ENCODE data around the gene PGAP6.

Gene PGAP6

GRCh38 chr16:325375-326145, 56.2 kb downstream of the PGAP6 start:
- Histone ChIP-seq H4K20me1 (ENCODE audit: control insufficient read depth, insufficient read depth, low read depth, low read length) (peaks cover 21% of the 10 kb centered on the region), H3K4me1 (ENCODE audit: control insufficient read depth, low read length) (peaks cover 38% of the 10 kb centered on the region), H3K4me3 (ENCODE audit: low read length) (peak overlapping the region; percentile 71), H3K27ac (ENCODE audit: low read depth, low read length) (no peak overlapping the region; the same call in 1 of the 2 replicates), H3K79me2 (ENCODE audit: control insufficient read depth, low read length) (peaks cover 69% of the 10 kb centered on the region), H3K27me3 (ENCODE audit: control insufficient read depth, low read length) (no peaks in the 10 kb centered on the region), H3K4me2 (ENCODE audit: low read length) (peak overlapping the region; percentile 82), H3F3A (ENCODE audit: control insufficient read depth, insufficient read depth) (no peaks in the 10 kb centered on the region), H3K9me2 (replicated peaks; ENCODE audit: control insufficient read depth, low read length) (no peaks in the 10 kb centered on the region), H3K36me3 (ENCODE audit: control insufficient read depth, low read length) (no peaks in the 10 kb centered on the region), H3K9me3 (ENCODE audit: control insufficient read depth, insufficient read depth, low read length) (no peaks in the 10 kb centered on the region)
- TF ChIP-seq EZH2phosphoT487 (IDR thresholded peaks at IDR 0.05; ENCODE audit: borderline replicate concordance, low read length): no peak
- no peak for TF ChIP-seq CTCF (IDR thresholded peaks at IDR 0.05; ENCODE audit: low read depth, low read length, poor library complexity, severe bottlenecking)

- H3K27ac ChIP-seq (ENCODE audit: low read depth, low read length): peak overlapping the region; percentile 22
- peaks cover 17% of the 10 kb centered on the region for H4K20me1 ChIP-seq (ENCODE audit: control insufficient read depth, insufficient read depth, low read depth, low read length)
- peaks cover 38% of the 10 kb centered on the region for H3K4me1 ChIP-seq (ENCODE audit: control insufficient read depth, low read length)
- no peaks in the 10 kb centered on the region for H3K27me3 ChIP-seq (ENCODE audit: control insufficient read depth, low read length)
- peak overlapping the region; percentile 71 for H3K4me3 ChIP-seq (ENCODE audit: low read length)
- H3K79me2 ChIP-seq (ENCODE audit: control insufficient read depth, low read length): peaks cover 68% of the 10 kb centered on the region
- no peaks in the 10 kb centered on the region for H3K9me2 ChIP-seq (replicated peaks; ENCODE audit: control insufficient read depth, low read length)
- H3K36me3 ChIP-seq (ENCODE audit: control insufficient read depth, low read length): no peaks in the 10 kb centered on the region
- no peak for TF ChIP-seq EZH2phosphoT487 (IDR thresholded peaks at IDR 0.05; ENCODE audit: borderline replicate concordance, low read length)
- TF ChIP-seq CTCF (IDR thresholded peaks at IDR 0.05; ENCODE audit: low read depth, low read length, poor library complexity, severe bottlenecking): no peak
- peak overlapping the region; percentile 82 for H3K4me2 ChIP-seq (ENCODE audit: low read length)
- H3F3A ChIP-seq (ENCODE audit: control insufficient read depth, insufficient read depth): no peaks in the 10 kb centered on the region
- H3K9me3 ChIP-seq (ENCODE audit: control insufficient read depth, insufficient read depth, low read length): no peaks in the 10 kb centered on the region
Measured at GRCh38 chr16:324451-325334, 57.1 kb downstream of the PGAP6 start.

- peaks cover 74% of the 10 kb centered on the region for H3K79me2 ChIP-seq (ENCODE audit: control insufficient read depth, low read length)
- no peaks in the 10 kb centered on the region for H3K9me2 ChIP-seq (replicated peaks; ENCODE audit: control insufficient read depth, low read length)
- no peaks in the 10 kb centered on the region for H3F3A ChIP-seq (ENCODE audit: control insufficient read depth, insufficient read depth)
- peaks cover 17% of the 10 kb centered on the region for H4K20me1 ChIP-seq (ENCODE audit: control insufficient read depth, insufficient read depth, low read depth, low read length)
- no peak overlapping the region for H3K27ac ChIP-seq (ENCODE audit: low read depth, low read length)
- no peaks in the 10 kb centered on the region for H3K9me3 ChIP-seq (ENCODE audit: control insufficient read depth, insufficient read depth, low read length)
- peak overlapping the region; percentile 82 for H3K4me2 ChIP-seq (ENCODE audit: low read length)
- peaks cover under 1% of the 10 kb centered on the region for H3K36me3 ChIP-seq (ENCODE audit: control insufficient read depth, low read length)
- H3K27me3 ChIP-seq (ENCODE audit: control insufficient read depth, low read length): no peaks in the 10 kb centered on the region
- peak overlapping the region; percentile 71; the same call in 1 of the 2 replicates for H3K4me3 ChIP-seq (ENCODE audit: low read length)
- peaks cover 38% of the 10 kb centered on the region for H3K4me1 ChIP-seq (ENCODE audit: control insufficient read depth, low read length)
- TF ChIP-seq EZH2phosphoT487 (IDR thresholded peaks at IDR 0.05; ENCODE audit: borderline replicate concordance, low read length) (no peak), CTCF (IDR thresholded peaks at IDR 0.05; ENCODE audit: low read depth, low read length, poor library complexity, severe bottlenecking) (no peak)
Measured at GRCh38 chr16:324201-324450, 57.7 kb downstream of the PGAP6 start.
